Liver (tissue), 9 donors: ENCODE results near the gene LAYN. TPM values are rescaled to one million over a fixed set of nuclear protein-coding genes. Genes with fewer than 3 reads are reported as not detected.

Experiments
- DNase-seq: peaks from one replicate; pipeline ENCODE4 v3.0.0-alpha.2; 2017; ENCODE audit warnings: low spot score
- H3K27ac ChIP-seq, 2 donors: one replicate each; pipeline ENCODE4 v1.7.0; 2013; ENCODE audit warnings: inconsistent platforms in 2 of 2, low read length in 2 of 2, control low read depth in 1 of 2, low read depth in 1 of 2, mild to moderate bottlenecking in 1 of 2
- H3K27me3 ChIP-seq, 4 donors: one replicate each; pipeline versions ENCODE4 v1.6.1 to v1.7.0; 2013; ENCODE audit warnings: low read length in 3 of 4, inconsistent platforms in 1 of 4, mild to moderate bottlenecking in 1 of 4, moderate library complexity in 1 of 4; ENCODE audit not compliant: control insufficient read depth in 4 of 4, insufficient read depth in 4 of 4
- H3K36me3 ChIP-seq, 4 donors: one replicate each; pipeline versions ENCODE4 v1.6.1 to v1.7.0; 2013; ENCODE audit warnings: low read length in 3 of 4, mild to moderate bottlenecking in 3 of 4, low read depth in 1 of 4, moderate library complexity in 1 of 4; ENCODE audit not compliant: control insufficient read depth in 4 of 4, insufficient read depth in 3 of 4
- H3K4me1 ChIP-seq, 4 donors: one replicate each; pipeline versions ENCODE4 v1.6.1 to v1.7.0; 2013; ENCODE audit warnings: low read length in 3 of 4, mild to moderate bottlenecking in 3 of 4, moderate library complexity in 1 of 4; ENCODE audit not compliant: control insufficient read depth in 4 of 4, insufficient read depth in 4 of 4
- H3K4me3 ChIP-seq, 3 donors: one replicate each; pipeline versions ENCODE4 v1.6.1 to v1.7.0; 2013; ENCODE audit warnings: low read length in 3 of 3, control low read depth in 1 of 3, low read depth in 1 of 3, mild to moderate bottlenecking in 1 of 3
- H3K9ac ChIP-seq, 2 donors: one replicate each; pipeline ENCODE4 v1.7.0; 2013; ENCODE audit warnings: low read length in 2 of 2, mild to moderate bottlenecking in 2 of 2, moderate library complexity in 2 of 2, control low read depth in 1 of 2, low read depth in 1 of 2
- H3K9me3 ChIP-seq, 4 donors: one replicate each; pipeline versions ENCODE4 v1.6.1 to v1.7.0; 2013; ENCODE audit warnings: low read length in 3 of 4; ENCODE audit not compliant: control insufficient read depth in 4 of 4
- EGR1 ChIP-seq, 2 donors: IDR thresholded peaks; 2 replicates each; pipeline ENCODE4 v1.6.1; 2016 to 2018; ENCODE audit warnings: antibody characterized with exemption in 2 of 2, low read depth in 2 of 2
- FOXA2 ChIP-seq: IDR thresholded peaks from 2 replicates; pipeline ENCODE4 v1.6.1; 2016; ENCODE audit warnings: antibody characterized with exemption
- HNF4A ChIP-seq, 2 donors: conservative IDR thresholded peaks; 2 replicates each; pipeline ENCODE4 v1.6.1; 2016; ENCODE audit warnings: antibody characterized with exemption in 2 of 2, mild to moderate bottlenecking in 2 of 2
- HNF4G ChIP-seq: IDR thresholded peaks from 2 replicates; pipeline ENCODE4 v1.6.1; 2016; ENCODE audit warnings: antibody characterized with exemption
- JUND ChIP-seq, 2 donors: IDR thresholded peaks; 2 replicates each; pipeline ENCODE4 v1.6.1; 2016; ENCODE audit warnings: antibody characterized with exemption in 2 of 2
- NR2F2 ChIP-seq: IDR thresholded peaks from 2 replicates; pipeline ENCODE4 v1.6.1; 2016; ENCODE audit warnings: antibody characterized with exemption
- RAD21 ChIP-seq, 2 donors: IDR thresholded peaks; 2 replicates each; pipeline ENCODE4 v1.6.1; 2016; ENCODE audit warnings: antibody characterized with exemption in 2 of 2, mild to moderate bottlenecking in 2 of 2
- RXRA ChIP-seq, 2 donors: IDR thresholded peaks; 2 replicates each; pipeline ENCODE4 v1.6.1; 2017 to 2018; ENCODE audit warnings: antibody characterized with exemption in 2 of 2, mild to moderate bottlenecking in 1 of 2
- SP1 ChIP-seq: IDR thresholded peaks from 2 replicates; pipeline ENCODE4 v1.6.1; 2018; ENCODE audit warnings: antibody characterized with exemption, mild to moderate bottlenecking
- TAF1 ChIP-seq: conservative IDR thresholded peaks from 2 replicates; pipeline ENCODE4 v1.6.1; 2016; ENCODE audit warnings: antibody characterized with exemption, mild to moderate bottlenecking
- WGBS: extraction: QIAGEN DNeasy Blood & Tissue Kit; methylation state at CpG from one replicate; pipeline ENCODE4 v1.1.7; 2013; 5-methylcytosine and 5-hydroxymethylcytosine counted together
- polyA plus RNA-seq, 2 donors: library from polyadenylated mRNA; stranded (reverse) in 1 of 2; unstranded in 1 of 2; fragments of 200-250 nt in 1 of 2; fragments of >200 nt in 1 of 2; fragmentation: Nextera tagmentation in 1 of 2; extraction: Ambion mirVana in 1 of 2; gene quantifications; one replicate each; pipeline versions ENCODE4 v1.2.1 to v1.2.3, GENCODE V29; 2013 to 2015
- total RNA-seq, 2 donors: library from RNA; depleted of rRNA; stranded (reverse); fragments of >200 nt; gene quantifications; one replicate each; pipeline ENCODE4 v1.2.3, GENCODE V29; 2014
- TF ChIP-seq, protein P1 (sequence below): IDR thresholded peaks from 2 replicates; pipeline ENCODE4 v1.6.1; 2016; ENCODE audit warnings: antibody characterized with exemption, mild to moderate bottlenecking
- TF ChIP-seq, protein P2 (sequence below): fragments of 150-350 bp; IDR thresholded peaks from 2 replicates; pipeline ENCODE4 v1.5.1; 2017; ENCODE audit warnings: improper control_type of control experiment, low read depth, low read length; ENCODE audit not compliant: missing input control
- TF ChIP-seq, protein P3 (sequence below): IDR thresholded peaks from 2 replicates; pipeline ENCODE4 v1.6.1; 2016; ENCODE audit warnings: antibody characterized with exemption
- donor health status: healthy.
- donor health status: healthy.
- donor health status: healthy.
- donor health status: healthy.
- donor health status: healthy.

The LAYN gene
- total and polyA plus RNA-seq, 4 donors, result 0.43 to 0.98 (median 0.88) TPM

DNA sequence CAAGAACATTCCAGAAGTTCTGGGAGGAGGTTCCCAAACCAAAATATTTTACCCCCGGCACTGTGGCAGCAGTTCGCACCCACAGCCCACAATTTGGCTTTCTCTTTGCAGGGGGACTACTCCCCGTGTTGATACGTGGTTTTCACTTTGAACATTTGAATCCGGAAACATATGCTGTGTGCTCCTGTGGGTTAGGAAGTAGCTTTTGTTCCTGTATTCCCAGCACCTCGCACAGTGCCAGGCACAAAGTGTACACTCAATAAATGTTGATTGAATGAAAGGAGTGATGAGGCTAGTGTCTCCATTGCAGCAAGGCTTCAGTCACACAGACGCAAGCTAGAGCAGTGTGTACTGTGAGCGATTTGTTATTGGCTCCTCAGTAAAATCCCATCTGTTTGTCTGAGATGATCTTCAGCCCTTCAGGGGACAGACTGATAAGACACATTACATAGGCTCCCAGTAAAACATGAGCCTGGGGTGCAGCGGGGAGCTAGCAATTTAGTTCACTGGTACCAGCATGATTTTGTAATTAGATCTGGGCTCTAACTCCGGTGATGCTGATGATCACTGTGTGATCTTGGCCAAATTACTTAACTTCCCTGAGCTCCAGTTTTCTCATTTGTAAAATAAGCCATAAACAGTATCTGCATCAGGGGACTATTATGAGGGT lies 2.2 kb downstream of the LAYN start:
- Histone ChIP-seq H3K27me3 (peaks cover 0 to 4% (median 1%) of the 10 kb centered on the region in 4 donors), H3K4me3 (no peak overlapping the region), H3K36me3 (no peaks in the 10 kb centered on the region), H3K9ac (no peak overlapping the region), H3K9me3 (no peaks in the 10 kb centered on the region), H3K27ac (no peak overlapping the region), H3K4me1 (peaks cover 0 to 22% (median 11%) of the 10 kb centered on the region in 4 donors)
- 72% methylated on average over 10 of the region's 10 CpGs for WGBS
- TF ChIP-seq JUND (IDR thresholded peaks at IDR 0.05), result no peak
- TF ChIP-seq EGR1 (IDR thresholded peaks at IDR 0.05; ENCODE audit: low read depth in 2 of 2), result no peak
- no peak for TF ChIP-seq FOXA2
- TF ChIP-seq NR2F2, result no peak
- TF ChIP-seq, protein P1, sequence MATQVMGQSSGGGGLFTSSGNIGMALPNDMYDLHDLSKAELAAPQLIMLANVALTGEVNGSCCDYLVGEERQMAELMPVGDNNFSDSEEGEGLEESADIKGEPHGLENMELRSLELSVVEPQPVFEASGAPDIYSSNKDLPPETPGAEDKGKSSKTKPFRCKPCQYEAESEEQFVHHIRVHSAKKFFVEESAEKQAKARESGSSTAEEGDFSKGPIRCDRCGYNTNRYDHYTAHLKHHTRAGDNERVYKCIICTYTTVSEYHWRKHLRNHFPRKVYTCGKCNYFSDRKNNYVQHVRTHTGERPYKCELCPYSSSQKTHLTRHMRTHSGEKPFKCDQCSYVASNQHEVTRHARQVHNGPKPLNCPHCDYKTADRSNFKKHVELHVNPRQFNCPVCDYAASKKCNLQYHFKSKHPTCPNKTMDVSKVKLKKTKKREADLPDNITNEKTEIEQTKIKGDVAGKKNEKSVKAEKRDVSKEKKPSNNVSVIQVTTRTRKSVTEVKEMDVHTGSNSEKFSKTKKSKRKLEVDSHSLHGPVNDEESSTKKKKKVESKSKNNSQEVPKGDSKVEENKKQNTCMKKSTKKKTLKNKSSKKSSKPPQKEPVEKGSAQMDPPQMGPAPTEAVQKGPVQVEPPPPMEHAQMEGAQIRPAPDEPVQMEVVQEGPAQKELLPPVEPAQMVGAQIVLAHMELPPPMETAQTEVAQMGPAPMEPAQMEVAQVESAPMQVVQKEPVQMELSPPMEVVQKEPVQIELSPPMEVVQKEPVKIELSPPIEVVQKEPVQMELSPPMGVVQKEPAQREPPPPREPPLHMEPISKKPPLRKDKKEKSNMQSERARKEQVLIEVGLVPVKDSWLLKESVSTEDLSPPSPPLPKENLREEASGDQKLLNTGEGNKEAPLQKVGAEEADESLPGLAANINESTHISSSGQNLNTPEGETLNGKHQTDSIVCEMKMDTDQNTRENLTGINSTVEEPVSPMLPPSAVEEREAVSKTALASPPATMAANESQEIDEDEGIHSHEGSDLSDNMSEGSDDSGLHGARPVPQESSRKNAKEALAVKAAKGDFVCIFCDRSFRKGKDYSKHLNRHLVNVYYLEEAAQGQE, result no peak
- TF ChIP-seq RXRA (IDR thresholded peaks at IDR 0.05), result no peak
- TF ChIP-seq RAD21 (IDR thresholded peaks at IDR 0.05), result no peak
- TF ChIP-seq SP1, result no peak
- no peak for DNase-seq

DNA sequence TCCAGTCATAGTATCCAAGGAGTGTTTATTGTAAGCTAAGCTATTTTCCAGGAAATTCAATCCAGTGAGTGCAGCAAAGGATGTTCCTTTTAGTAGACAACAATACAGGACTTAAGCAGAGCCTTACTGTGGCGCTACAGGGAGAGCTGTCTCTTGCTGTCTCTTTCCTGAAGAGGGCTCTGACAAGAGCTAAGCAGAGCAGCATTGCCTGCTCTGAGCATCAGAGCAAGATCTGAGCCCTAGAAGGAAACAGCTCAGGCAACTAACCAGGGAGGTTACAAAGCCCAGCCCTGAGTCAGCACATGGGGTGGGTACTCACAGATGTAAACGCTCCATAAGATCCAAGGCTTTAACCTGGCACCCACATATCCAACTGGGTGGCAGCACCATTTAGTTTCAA lies 8.0 kb downstream of the LAYN start:
- Histone ChIP-seq H3K4me3 (no peak overlapping the region), H3K36me3 (no peaks in the 10 kb centered on the region), H3K27me3 (no peaks in the 10 kb centered on the region), H3K9ac (no peak overlapping the region), H3K9me3 (no peaks in the 10 kb centered on the region), H3K27ac (no peak overlapping the region), H3K4me1 (no peaks in the 10 kb centered on the region)
- 88% methylated on average over 2 of the region's 2 CpGs for WGBS
- TF ChIP-seq HNF4G (no peak), EGR1 (IDR thresholded peaks at IDR 0.05; ENCODE audit: low read depth in 2 of 2) (no peak), NR2F2 (no peak), HNF4A (conservative IDR thresholded peaks at IDR 0.05) (no peak), FOXA2 (no peak), TAF1 (no peak)
- TF ChIP-seq, protein P2, sequence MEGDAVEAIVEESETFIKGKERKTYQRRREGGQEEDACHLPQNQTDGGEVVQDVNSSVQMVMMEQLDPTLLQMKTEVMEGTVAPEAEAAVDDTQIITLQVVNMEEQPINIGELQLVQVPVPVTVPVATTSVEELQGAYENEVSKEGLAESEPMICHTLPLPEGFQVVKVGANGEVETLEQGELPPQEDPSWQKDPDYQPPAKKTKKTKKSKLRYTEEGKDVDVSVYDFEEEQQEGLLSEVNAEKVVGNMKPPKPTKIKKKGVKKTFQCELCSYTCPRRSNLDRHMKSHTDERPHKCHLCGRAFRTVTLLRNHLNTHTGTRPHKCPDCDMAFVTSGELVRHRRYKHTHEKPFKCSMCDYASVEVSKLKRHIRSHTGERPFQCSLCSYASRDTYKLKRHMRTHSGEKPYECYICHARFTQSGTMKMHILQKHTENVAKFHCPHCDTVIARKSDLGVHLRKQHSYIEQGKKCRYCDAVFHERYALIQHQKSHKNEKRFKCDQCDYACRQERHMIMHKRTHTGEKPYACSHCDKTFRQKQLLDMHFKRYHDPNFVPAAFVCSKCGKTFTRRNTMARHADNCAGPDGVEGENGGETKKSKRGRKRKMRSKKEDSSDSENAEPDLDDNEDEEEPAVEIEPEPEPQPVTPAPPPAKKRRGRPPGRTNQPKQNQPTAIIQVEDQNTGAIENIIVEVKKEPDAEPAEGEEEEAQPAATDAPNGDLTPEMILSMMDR, result no peak
- TF ChIP-seq, protein P3, sequence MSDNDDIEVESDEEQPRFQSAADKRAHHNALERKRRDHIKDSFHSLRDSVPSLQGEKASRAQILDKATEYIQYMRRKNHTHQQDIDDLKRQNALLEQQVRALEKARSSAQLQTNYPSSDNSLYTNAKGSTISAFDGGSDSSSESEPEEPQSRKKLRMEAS, result no peak
- no peak for DNase-seq
